SHP77 treated with DMSO at 0.1 percent for 48 hours (cell line): Measurements from ENCODE around the gene STT3B.

ENCODE experiments used
- DNase-seq: peaks from one replicate; lab custom pipeline; 2025; lab: John Stamatoyannopoulos, UW

The STT3B gene

GRCh38 chr3:31652296-31652695, 119.6 kb downstream of the STT3B start:
- no peak for DNase-seq

GRCh38 chr3:31653464-31653863, 120.7 kb downstream of the STT3B start:
- DNase-seq: no peak

GRCh38 chr3:31654998-31655397, 122.3 kb downstream of the STT3B start:
- no peak for DNase-seq

DNA sequence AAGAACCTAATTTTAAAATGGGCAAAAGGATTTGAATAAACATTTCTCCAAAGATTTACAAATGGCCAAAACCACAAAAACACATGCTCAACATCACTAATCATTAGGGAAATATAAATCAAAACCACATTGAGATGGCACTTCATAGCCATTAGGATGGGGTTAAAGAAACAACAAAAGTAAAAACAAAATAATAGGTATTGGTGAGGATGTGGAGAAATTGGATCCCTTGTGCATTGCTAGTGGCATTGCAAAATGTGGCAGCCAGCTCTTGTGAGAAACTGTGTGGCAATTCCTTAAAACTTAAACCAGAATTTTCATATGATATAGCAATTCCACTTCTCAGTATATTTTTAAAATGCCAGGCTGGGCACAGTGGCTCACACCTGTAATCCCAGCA, 126.5 kb downstream of the STT3B start:
- DNase-seq: no peak

DNA sequence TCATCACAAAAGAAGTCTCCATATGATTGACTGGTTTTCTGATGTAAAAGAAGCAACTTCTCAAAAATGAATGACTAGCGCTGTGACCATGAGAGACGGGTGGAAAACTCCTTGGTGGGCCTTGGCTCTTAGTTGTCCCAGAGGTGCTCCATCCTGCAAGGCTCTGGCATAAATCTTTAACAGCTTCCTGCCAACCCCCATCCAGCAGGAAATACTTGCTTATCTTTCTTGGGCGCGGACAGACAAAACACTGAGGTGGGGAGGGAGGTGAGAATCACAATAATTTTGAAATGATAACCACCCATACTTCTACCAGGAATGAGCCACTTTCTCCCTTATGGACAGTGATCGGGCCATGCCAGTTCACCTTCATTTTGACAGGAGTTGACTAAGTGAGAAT, 128.6 kb downstream of the STT3B start:
- DNase-seq: no peak

- DNase-seq: no peak
Observed at GRCh38 chr3:31661993-31662670, 129.4 kb downstream of the STT3B start.

DNA sequence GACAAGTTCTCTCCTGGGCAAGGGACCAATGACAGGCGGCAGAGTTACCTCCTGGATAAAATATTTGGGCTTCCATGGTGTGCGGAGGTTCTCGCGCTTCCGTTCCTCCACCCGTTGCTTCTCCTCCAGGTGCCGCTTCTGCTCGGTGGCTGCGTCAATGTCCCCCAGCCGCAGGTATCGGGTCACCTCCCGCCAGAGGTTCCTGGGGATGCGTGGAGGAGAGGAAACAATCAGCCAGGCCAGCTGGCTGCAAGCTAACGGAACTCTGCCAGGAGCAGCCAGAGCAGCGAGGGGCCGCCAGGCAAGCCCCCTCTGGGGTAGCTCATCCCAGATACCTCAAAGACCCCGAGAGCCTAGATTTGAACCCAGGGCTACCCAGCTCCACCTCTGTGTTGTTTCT, 131.3 kb downstream of the STT3B start:
- DNase-seq: no peak

- no peak for DNase-seq
Observed at GRCh38 chr3:31667582-31667981, 134.9 kb downstream of the STT3B start.

DNA sequence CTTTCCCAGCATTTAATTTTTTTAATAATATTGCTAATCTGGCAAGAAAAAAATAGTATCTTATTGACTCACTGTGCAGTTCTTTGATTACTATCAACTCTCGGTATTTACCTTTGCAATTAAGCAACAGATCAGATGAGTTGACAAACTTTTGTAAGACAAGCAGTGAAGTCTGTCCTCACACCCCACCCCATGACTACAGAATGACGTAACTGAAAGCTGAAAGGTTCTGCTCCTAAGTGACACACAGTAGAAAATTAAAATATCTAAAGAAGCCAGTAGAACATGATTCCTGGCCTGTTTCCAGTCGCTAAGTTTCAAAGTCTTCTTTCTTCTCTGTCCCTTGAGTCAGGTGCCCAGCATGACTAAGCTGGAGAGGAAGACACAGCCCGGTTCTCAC, 135.5 kb downstream of the STT3B start:
- no peak for DNase-seq

DNA sequence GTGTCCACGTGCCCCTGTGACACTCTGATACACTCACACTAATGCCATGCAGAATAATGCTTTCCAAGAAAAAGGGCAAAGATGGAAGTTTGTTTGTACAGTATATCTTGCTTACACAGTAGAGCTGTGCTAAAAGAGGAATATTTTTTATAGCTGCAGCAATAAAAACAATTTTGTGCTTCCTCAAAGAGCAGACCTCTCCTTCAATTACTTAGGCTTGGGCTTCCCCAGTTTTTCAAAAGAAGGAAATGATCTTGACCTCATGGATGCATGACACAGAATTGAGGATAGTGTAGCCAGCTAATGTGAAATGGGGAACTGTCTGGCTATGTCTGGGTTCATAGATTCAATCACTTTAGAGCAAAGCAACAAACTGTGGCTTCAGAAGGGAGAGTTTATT, 137.4 kb downstream of the STT3B start:
- DNase-seq: no peak

DNA sequence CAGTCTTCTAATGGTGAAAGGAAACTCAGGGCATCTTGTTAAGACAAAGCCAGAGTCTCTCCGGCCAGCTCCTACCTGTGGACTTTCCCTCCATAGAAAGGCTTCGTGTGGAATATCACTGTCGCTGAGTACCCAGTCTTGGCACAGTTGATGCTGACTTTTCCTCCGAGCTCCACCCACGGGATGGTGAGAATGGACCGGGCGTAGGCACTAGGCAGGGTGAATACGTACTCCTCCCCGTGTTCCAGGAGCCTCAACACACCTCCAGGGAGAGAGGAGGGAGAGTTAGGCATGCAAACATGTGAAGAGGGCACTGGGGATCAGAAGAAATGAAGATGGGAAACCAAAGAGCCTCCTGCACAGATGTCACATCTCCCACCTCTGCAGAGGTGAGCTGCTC, 138.0 kb downstream of the STT3B start:
- no peak for DNase-seq

DNA sequence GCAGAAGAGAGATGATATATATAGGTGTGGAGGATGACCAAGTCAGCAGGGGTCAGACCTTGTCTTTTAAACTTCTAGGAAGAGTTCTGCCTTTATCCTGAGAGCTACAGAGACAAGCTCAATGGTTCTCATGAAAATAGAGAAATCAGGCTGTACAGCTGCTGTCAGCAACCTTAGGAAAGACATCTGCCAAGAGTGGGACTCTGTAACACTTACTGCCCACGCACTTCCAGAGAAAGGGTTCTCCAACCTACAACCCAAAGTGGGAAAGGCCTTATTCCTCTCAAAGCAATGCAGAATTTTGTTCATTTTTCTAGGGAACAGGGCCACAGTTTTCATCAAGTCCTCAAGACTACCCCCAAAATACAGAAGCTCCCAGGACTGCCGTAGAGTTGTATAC, 138.7 kb downstream of the STT3B start:
- no peak for DNase-seq

- DNase-seq: no peak
Observed at GRCh38 chr3:31671976-31672375, 139.3 kb downstream of the STT3B start.

GRCh38 chr3:31673950-31674349, 141.2 kb downstream of the STT3B start:
- no peak for DNase-seq

- no peak for DNase-seq
Observed at GRCh38 chr3:31676556-31676955, 143.8 kb downstream of the STT3B start.

DNA sequence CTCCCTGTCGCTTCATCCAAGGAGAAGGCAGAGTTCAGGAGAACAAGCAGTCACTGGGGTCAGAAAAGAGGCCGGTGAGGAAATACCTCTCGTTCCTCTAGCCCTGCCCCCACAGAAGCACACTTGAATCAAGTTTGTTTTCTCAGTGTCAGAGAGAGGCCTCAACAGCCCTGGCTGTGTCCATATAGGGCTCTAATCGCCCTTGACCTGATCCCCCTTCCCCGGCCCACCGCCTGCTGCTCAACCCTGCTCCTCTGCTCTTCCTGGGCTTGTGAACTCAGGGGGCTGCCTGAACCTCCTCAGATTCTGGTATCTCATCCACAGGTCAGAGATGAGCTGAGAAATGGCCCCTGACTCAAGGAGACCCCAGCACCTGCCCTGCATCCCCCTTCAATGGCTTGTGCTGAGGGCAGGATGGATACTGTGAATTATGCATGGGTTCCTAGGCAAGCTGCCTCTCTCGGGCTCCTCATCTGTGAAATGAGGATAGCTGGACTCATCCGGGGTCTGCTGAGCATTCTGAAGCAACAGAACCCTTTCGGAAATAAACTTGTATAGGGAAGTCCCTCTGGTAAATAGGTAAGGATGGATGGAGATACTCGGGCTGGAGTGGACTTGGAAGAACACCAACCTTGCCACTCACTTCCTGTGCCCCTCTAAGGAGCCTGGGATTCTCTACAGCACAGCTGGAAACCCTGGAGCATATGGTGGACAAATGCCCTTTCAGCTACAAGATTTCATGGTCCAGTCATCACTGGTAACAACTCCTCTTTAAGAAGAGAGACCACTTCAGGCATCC, 147.5 kb downstream of the STT3B start:
- no peak for DNase-seq
